ENCODE data around the gene EAPP.

DNA sequence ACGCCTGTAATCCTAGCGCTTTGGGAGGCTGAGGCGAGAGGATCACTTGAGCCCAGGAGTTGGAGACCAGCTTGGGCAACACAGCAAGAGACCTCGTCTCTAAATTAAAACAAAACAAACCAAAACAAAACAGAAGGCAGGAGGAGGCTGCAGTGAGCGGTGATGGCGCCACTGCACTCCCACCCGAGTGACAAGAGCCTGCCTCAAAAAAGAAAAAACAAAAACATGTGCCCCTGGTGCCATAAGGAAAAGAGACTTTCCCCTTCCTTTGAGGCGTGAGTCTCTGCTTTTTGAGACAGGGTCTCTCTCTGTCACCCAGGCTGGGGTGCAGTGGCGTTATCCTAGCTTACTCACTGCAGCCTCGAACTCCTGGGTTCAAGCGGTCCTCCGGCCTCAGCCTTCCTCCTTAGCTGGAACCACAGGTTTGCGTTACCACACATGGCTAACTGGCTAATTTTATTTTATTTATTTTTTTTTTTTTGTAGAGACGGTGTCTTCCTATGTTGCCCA, 9.0 kb upstream of the EAPP start:
- TF ChIP-seq, protein P1, sequence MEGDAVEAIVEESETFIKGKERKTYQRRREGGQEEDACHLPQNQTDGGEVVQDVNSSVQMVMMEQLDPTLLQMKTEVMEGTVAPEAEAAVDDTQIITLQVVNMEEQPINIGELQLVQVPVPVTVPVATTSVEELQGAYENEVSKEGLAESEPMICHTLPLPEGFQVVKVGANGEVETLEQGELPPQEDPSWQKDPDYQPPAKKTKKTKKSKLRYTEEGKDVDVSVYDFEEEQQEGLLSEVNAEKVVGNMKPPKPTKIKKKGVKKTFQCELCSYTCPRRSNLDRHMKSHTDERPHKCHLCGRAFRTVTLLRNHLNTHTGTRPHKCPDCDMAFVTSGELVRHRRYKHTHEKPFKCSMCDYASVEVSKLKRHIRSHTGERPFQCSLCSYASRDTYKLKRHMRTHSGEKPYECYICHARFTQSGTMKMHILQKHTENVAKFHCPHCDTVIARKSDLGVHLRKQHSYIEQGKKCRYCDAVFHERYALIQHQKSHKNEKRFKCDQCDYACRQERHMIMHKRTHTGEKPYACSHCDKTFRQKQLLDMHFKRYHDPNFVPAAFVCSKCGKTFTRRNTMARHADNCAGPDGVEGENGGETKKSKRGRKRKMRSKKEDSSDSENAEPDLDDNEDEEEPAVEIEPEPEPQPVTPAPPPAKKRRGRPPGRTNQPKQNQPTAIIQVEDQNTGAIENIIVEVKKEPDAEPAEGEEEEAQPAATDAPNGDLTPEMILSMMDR (conservative IDR thresholded peaks at IDR 0.05; ENCODE audit: low read depth in 2 of 2), result no peak
- TF ChIP-seq POLR2AphosphoS5 (IDR thresholded peaks at IDR 0.05; ENCODE audit: low read depth) (no peak), CREB1 (CRISPR knock-in tag; IDR thresholded peaks at IDR 0.05; ENCODE audit: low read depth) (no peak), EZH2 (IDR thresholded peaks at IDR 0.05; ENCODE audit: low read depth, unreplicated experiment) (no peak), EZH2phosphoT487 (IDR thresholded peaks at IDR 0.05; ENCODE audit: unreplicated experiment) (no peak), ZNF331 (CRISPR knock-in tag; IDR thresholded peaks at IDR 0.05; ENCODE audit: low read depth) (no peak), STAT1 (IDR thresholded peaks at IDR 0.05; ENCODE audit: unreplicated experiment) (no peak), ZNF114 (CRISPR knock-in tag; IDR thresholded peaks at IDR 0.05) (no peak), JUNB (IDR thresholded peaks at IDR 0.05; ENCODE audit: unreplicated experiment) (no peak), NANOG (IDR thresholded peaks at IDR 0.05; ENCODE audit: borderline replicate concordance) (no peak)
- TF ChIP-seq, protein P2, sequence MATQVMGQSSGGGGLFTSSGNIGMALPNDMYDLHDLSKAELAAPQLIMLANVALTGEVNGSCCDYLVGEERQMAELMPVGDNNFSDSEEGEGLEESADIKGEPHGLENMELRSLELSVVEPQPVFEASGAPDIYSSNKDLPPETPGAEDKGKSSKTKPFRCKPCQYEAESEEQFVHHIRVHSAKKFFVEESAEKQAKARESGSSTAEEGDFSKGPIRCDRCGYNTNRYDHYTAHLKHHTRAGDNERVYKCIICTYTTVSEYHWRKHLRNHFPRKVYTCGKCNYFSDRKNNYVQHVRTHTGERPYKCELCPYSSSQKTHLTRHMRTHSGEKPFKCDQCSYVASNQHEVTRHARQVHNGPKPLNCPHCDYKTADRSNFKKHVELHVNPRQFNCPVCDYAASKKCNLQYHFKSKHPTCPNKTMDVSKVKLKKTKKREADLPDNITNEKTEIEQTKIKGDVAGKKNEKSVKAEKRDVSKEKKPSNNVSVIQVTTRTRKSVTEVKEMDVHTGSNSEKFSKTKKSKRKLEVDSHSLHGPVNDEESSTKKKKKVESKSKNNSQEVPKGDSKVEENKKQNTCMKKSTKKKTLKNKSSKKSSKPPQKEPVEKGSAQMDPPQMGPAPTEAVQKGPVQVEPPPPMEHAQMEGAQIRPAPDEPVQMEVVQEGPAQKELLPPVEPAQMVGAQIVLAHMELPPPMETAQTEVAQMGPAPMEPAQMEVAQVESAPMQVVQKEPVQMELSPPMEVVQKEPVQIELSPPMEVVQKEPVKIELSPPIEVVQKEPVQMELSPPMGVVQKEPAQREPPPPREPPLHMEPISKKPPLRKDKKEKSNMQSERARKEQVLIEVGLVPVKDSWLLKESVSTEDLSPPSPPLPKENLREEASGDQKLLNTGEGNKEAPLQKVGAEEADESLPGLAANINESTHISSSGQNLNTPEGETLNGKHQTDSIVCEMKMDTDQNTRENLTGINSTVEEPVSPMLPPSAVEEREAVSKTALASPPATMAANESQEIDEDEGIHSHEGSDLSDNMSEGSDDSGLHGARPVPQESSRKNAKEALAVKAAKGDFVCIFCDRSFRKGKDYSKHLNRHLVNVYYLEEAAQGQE (IDR thresholded peaks at IDR 0.05; ENCODE audit: unreplicated experiment), result no peak
- TF ChIP-seq, protein P3, sequence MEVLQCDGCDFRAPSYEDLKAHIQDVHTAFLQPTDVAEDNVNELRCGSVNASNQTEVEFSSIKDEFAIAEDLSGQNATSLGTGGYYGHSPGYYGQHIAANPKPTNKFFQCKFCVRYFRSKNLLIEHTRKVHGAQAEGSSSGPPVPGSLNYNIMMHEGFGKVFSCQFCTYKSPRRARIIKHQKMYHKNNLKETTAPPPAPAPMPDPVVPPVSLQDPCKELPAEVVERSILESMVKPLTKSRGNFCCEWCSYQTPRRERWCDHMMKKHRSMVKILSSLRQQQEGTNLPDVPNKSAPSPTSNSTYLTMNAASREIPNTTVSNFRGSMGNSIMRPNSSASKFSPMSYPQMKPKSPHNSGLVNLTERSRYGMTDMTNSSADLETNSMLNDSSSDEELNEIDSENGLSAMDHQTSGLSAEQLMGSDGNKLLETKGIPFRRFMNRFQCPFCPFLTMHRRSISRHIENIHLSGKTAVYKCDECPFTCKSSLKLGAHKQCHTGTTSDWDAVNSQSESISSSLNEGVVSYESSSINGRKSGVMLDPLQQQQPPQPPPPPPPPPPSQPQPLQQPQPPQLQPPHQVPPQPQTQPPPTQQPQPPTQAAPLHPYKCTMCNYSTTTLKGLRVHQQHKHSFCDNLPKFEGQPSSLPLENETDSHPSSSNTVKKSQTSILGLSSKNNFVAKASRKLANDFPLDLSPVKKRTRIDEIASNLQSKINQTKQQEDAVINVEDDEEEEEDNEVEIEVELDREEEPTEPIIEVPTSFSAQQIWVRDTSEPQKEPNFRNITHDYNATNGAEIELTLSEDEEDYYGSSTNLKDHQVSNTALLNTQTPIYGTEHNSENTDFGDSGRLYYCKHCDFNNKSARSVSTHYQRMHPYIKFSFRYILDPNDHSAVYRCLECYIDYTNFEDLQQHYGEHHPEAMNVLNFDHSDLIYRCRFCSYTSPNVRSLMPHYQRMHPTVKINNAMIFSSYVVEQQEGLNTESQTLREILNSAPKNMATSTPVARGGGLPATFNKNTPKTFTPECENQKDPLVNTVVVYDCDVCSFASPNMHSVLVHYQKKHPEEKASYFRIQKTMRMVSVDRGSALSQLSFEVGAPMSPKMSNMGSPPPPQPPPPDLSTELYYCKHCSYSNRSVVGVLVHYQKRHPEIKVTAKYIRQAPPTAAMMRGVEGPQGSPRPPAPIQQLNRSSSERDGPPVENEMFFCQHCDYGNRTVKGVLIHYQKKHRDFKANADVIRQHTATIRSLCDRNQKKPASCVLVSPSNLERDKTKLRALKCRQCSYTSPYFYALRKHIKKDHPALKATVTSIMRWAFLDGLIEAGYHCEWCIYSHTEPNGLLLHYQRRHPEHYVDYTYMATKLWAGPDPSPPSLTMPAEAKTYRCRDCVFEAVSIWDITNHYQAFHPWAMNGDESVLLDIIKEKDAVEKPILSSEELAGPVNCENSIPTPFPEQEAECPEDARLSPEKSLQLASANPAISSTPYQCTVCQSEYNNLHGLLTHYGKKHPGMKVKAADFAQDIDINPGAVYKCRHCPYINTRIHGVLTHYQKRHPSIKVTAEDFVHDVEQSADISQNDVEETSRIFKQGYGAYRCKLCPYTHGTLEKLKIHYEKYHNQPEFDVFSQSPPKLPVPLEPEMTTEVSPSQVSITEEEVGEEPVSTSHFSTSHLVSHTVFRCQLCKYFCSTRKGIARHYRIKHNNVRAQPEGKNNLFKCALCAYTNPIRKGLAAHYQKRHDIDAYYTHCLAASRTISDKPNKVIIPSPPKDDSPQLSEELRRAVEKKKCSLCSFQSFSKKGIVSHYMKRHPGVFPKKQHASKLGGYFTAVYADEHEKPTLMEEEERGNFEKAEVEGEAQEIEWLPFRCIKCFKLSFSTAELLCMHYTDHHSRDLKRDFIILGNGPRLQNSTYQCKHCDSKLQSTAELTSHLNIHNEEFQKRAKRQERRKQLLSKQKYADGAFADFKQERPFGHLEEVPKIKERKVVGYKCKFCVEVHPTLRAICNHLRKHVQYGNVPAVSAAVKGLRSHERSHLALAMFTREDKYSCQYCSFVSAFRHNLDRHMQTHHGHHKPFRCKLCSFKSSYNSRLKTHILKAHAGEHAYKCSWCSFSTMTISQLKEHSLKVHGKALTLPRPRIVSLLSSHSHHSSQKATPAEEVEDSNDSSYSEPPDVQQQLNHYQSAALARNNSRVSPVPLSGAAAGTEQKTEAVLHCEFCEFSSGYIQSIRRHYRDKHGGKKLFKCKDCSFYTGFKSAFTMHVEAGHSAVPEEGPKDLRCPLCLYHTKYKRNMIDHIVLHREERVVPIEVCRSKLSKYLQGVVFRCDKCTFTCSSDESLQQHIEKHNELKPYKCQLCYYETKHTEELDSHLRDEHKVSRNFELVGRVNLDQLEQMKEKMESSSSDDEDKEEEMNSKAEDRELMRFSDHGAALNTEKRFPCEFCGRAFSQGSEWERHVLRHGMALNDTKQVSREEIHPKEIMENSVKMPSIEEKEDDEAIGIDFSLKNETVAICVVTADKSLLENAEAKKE (CRISPR knock-in tag; IDR thresholded peaks at IDR 0.05), result no peak
- TF ChIP-seq, protein P4, sequence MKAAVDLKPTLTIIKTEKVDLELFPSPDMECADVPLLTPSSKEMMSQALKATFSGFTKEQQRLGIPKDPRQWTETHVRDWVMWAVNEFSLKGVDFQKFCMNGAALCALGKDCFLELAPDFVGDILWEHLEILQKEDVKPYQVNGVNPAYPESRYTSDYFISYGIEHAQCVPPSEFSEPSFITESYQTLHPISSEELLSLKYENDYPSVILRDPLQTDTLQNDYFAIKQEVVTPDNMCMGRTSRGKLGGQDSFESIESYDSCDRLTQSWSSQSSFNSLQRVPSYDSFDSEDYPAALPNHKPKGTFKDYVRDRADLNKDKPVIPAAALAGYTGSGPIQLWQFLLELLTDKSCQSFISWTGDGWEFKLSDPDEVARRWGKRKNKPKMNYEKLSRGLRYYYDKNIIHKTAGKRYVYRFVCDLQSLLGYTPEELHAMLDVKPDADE (IDR thresholded peaks at IDR 0.05), result no peak
